Stimulated activated naive CD4-positive, alpha-beta T cell treated with Interleukin-2 at 50 U/mL for 16 hours (primary cell): ENCODE results near the gene CCR1.
"Not testable (repeated sequence)": the region's sequence is repeated elsewhere in the genome, so short reads cannot be mapped to it uniquely, and the experiment has no call there.

ENCODE experiments used
- DNase-seq: peaks from one replicate; lab custom pipeline; 2025; lab: John Stamatoyannopoulos, UW

The CCR1 gene

GRCh38 chr3:46212101-46212500, 4.0 kb upstream of the CCR1 start:
- no peak for DNase-seq

- no peak for DNase-seq
These were observed 1.8 kb upstream of the CCR1 start for GRCh38 chr3:46209746-46210470.

GRCh38 chr3:46209053-46209452, 940 bp upstream of the CCR1 start:
- DNase-seq, result no peak

GRCh38 chr3:46207514-46207913, 599 bp downstream of the CCR1 start:
- not testable (repeated sequence) for DNase-seq

- no peak for DNase-seq
These were observed 1.7 kb downstream of the CCR1 start for GRCh38 chr3:46206282-46207015.

DNA sequence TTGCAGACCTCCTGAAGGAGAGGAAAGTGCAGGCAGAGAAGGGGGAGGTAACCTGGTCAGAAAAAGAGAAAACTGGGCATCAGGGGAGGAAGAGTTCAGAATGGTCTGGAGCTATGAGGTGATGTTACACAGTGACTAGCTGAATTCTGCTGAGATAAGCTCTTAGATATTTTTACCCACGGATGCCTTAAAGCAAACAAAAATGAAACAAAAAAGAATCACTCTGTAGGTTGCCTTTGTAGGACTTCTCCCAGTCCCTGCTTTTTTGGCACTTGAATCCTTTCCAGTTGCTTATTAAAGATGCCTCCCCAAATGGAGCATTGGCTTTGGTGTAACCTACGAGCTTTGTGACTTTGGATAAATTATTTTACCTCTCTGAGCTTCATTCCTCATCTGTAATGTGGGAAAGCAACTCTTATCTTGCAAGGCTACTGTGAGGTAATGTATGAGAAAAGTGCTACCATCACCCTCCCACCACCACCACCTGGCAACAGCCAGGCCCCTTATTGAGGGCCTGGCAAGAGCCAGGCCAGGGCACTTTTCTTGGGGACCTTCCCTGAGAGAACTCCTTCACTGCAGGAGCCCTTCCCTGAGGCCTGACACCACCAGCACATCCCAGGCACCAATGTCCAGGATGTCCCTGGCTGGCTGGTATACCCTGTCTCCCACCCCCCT, 2.7 kb downstream of the CCR1 start:
- DNase-seq, result no peak

GRCh38 chr3:46203681-46204080, 4.4 kb downstream of the CCR1 start:
- DNase-seq, result no peak

- no peak for DNase-seq
These were observed 5.6 kb downstream of the CCR1 start for GRCh38 chr3:46202535-46202934.

DNA sequence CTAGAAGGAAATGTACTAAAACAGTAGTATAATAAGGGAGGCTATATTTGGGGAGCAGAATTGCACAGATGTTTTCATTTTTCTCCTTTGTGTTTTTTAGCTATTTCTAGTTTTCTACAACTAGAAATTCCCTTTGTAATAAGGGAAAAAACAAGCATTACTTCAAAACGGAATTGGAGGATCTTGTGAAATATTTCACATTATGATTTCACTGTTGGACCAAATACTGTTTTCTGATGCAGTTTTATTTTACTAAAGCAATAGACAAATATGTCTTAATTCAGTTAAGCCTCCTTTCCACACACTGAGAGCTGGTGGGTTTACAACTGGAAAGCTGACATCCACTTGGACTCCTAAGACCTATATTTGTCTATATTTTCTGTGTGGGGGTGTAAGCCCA, 7.3 kb downstream of the CCR1 start:
- no peak for DNase-seq

DNA sequence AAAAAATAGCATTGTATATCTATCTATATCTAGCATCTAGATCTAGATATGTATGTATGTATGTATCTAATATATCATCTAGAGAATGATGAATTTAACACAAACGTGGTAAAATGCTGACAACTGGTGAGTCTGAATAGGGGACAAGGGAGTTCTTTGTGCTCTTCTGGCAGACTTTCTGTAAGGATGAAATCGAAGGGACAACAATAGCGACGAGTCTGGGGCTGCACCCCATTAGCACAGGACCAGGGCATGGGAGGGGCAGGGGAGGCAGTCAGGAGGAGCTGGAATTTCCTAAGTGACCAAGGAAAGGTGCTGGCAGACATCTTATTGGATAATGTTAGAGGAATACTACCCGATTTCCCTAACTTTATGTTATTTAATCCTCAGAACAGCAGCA, 7.9 kb downstream of the CCR1 start:
- no peak for DNase-seq

DNA sequence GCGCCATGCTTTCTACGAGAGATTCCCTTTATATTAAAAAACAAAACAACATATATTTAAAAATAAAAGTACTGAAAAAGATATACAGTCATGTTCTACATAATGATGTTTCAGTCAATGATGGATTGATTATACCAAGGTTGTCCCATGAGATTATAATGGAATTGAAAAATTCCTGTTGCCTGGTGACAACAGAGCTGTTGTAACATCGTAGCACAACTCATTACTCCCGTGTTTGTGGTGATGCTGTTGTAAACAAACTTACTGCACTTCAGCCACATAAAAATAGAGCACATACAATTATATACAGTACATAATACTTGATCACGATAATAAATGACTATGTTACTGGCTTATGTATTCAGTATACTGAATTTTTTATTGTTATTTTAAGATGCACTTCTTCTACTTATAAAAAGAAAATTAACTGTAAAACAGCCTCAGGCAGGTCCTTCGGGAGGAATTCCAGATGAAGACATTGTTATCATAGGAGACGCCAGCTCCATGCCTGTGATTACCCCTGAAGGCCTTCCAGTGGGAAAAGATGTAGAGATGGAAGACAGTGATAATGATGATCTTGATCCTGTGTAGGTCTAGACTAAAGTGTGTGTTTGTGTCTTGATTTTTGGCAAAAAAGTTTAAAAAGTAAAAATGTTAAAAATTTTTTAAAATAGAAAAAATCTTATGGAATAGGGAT, 11.7 kb downstream of the CCR1 start:
- no peak for DNase-seq

GRCh38 chr3:46194868-46195553, 13.1 kb downstream of the CCR1 start:
- no peak for DNase-seq

- DNase-seq, result no peak
These were observed 14.7 kb downstream of the CCR1 start for GRCh38 chr3:46193436-46193835.

DNA sequence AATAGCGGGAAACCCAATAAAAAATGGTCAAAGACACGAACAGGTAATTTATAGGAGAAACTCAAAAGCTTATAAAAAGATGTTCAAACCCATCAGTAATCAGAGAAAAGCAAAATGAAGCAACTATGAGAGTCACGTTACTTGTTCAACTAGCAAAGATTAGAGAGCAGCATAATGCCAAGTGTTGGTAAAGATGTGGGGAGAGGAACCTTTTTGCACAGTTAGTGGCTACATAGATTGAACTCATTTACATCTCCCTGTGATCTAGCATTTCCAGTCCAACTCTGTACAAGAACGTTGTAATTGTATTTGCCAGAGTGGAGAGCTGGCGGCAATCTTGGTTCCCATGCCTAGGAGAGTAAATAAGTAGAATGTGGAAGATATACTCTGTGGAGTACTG, 15.2 kb downstream of the CCR1 start:
- no peak for DNase-seq

- no peak for DNase-seq
These were observed 16.4 kb downstream of the CCR1 start for GRCh38 chr3:46191730-46192129.

- DNase-seq, result no peak
These were observed 19.4 kb downstream of the CCR1 start for GRCh38 chr3:46188708-46189107.

- DNase-seq, result no peak
These were observed 20.2 kb downstream of the CCR1 start for GRCh38 chr3:46187876-46188275.

DNA sequence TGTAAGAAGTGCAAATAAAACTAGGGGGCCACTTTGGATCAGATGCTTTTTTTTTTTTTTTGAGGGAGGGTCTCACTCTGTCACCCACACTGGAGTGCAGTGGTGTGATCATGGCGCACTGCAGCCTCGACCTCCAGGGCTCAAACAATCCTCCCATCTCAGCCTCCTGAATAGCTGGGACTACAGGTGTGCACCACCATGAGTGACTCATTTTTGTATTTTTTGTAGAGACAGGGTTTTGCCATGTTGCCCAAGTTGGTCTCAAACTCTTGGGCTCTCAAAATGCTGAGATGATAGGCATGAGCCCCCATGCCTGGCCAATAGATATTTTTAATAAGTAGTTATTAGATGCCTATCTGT, 20.8 kb downstream of the CCR1 start:
- DNase-seq, result no peak

- no peak for DNase-seq
These were observed 21.4 kb downstream of the CCR1 start for GRCh38 chr3:46186471-46187340.

DNA sequence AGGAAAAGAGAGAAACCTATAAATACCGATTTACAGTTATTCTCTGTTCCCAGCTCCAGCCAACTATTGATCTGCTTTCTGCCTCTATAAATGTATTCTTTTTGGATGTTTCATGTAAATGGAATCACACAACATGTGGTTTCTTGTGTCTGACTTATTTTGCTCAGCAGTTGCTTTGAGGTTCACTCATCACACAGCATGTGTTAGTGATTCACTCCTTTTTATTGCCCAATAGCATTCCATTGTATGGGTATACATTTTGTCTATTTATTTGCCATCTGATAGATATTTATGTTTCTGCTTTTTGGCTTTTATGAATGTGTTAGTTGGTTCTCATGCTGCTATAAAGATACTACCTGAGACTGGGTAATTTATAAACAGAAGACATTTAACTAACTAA, 23.6 kb downstream of the CCR1 start:
- DNase-seq, result no peak

- no peak for DNase-seq
These were observed 24.8 kb downstream of the CCR1 start for GRCh38 chr3:46183330-46183729.
